ENCODE measurements around the gene ZNF76.

ZNF76 gene

DNA sequence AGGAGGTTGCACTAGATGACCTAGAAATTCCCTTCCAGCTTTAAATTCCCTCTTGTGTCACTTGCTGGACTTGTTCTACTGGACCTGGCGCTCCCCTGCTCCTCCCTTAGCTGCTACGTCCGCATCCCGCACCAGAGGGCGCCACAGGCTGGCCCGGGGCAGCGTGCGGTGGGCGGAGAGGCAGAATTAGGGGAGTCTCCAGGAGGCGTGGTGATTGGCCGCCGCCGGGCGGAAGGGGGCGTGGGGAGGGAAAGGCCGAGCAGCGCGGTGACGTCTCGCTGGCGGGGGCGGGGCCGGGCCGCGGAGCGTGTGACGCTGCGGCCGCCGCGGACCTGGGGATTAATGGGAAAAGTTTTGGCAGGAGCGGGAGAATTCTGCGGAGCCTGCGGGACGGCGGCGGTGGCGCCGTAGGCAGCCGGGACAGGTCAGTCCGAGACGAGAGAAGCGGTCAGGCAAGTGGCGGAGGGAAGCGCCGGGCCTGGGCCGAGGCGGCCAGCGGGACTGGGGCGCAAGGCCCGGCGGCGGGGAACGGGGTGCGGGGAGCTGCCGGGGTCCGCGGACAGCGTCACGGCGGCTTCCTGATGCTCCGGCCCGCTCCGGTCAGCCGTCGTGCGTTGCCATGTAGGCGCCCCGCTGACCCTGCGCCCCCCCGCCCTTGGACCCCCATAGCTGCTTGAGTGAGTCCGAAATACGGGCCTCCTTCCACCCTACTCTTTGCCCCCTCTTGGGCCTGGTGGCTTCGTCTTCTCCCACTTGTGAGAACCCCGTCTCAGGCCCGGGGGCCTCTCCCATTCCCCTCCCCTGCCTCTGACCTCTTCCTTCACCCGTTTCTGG is 82.9 kb downstream of the ZNF76 start, which contains the start of gene PPARD:
Gene PPARD, plus strand, starts transcription at position 301 of the 834 bp plus-strand sequence. CDS start 68,530 bp downstream, outside the sequence.
- Histone ChIP-seq H3K4me3 (ENCODE audit: low read depth in 1 of 2, low read length in 2 of 2) (peak within 1 kb of the TSS; percentile 85 to 93), H3K9me3 (ENCODE audit: control insufficient read depth in 1 of 2, low read length in 2 of 2) (no peaks in the 10 kb centered on the region), H3K27me3 (ENCODE audit: control insufficient read depth in 1 of 2, insufficient read depth in 2 of 2, low read length in 2 of 2) (no peaks in the 10 kb centered on the region), H3K27ac (ENCODE audit: low read depth, low read length) (peak within 1 kb of the TSS; percentile 76), H3K9ac (ENCODE audit: low read depth in 1 of 2, low read length in 2 of 2) (peak within 1 kb of the TSS; percentile 71 to 95), H3K36me3 (ENCODE audit: control insufficient read depth in 1 of 2, insufficient read depth in 2 of 2, low read length in 2 of 2) (peaks cover 0 to 18% of the 10 kb centered on the region in 2 donors), H3K4me1 (ENCODE audit: control insufficient read depth in 1 of 2, insufficient read depth in 2 of 2, low read length in 2 of 2) (peaks cover 13 to 14% of the 10 kb centered on the region in 2 donors)

DNA sequence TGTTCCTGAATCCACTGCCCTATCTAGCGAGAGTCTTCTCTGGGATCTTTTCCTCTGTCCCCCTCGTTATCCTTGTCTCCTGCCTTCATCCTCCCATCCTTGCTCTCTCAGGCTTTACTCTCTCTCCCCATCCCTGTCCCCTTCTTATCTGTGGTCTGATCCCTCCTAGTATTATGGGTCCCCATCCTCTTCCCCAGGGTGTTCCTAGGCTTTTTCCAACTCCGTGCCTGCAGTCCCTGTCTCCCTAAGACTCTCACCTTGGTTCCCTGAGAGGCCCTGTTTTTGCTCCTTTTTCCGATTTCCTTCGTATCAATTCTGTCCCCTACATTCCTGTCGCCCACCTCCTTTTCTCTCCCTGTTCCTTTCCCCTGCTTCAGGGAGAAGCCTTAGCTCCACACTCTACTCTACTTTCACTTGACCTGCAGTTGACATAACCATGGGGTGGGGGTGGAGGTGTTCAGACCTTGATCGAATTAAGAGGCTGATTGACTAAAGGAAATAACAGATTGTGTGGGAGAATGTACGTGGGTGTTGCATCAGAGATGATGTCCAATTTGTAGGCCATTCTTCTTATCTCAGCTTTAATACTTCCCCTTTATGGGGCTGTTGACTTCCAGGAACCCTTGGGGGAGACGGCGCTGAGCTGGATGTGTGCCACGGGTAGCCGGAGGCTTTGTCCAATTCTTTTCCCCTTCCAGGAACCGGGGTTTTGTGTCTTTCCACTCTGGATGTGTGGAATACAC is 83.7 kb downstream of the ZNF76 start:
- Histone ChIP-seq H3K9me3 (ENCODE audit: control insufficient read depth in 1 of 2, low read length in 2 of 2) (no peaks in the 10 kb centered on the region), H3K27ac (ENCODE audit: low read depth, low read length) (peak overlapping the region; percentile 76), H3K4me1 (ENCODE audit: control insufficient read depth in 1 of 2, insufficient read depth in 2 of 2, low read length in 2 of 2) (peaks cover 13 to 14% of the 10 kb centered on the region in 2 donors), H3K27me3 (ENCODE audit: control insufficient read depth in 1 of 2, insufficient read depth in 2 of 2, low read length in 2 of 2) (no peaks in the 10 kb centered on the region), H3K9ac (ENCODE audit: low read depth in 1 of 2, low read length in 2 of 2) (peak overlapping the region; percentile 71 to 95), H3K4me3 (ENCODE audit: low read depth in 1 of 2, low read length in 2 of 2) (peak overlapping the region; percentile 85 to 93), H3K36me3 (ENCODE audit: control insufficient read depth in 1 of 2, insufficient read depth in 2 of 2, low read length in 2 of 2) (peaks cover 2 to 18% of the 10 kb centered on the region in 2 donors)

DNA sequence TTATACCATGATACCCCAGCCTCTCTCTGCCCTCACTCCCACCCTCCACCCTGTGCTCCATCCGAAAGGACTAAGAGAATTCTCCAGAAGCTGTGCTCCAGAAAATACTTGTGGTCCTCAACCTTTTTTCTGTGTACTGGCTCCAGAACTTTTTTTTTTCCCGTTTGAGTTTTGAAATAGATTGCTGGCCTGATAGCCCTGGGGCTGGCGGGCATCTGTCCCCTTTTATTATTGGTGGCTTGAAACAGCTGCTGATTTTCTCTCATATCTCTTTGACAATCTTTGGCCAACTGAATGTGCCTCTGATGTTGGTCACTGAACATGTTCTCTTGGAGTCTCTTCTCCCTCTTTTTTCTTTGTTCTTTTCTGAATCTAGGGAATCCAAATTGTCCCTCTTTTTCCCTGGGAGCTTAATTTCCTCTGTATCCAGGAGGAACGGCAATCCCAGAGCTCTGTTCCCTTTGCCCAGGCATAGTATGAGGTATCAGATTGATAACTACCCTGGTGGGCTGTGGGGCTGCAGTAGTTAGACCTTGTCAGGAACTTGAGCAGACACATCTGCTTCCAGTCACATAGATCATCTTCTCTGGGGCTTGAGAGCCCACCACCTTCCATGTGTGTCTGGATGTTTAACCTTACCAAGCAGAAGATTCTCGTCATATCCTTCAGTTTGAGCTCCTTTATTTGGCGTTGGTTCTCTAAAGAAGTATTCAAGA is 84.5 kb downstream of the ZNF76 start:
- Histone ChIP-seq H3K9me3 (ENCODE audit: control insufficient read depth in 1 of 2, low read length in 2 of 2) (no peaks in the 10 kb centered on the region), H3K36me3 (ENCODE audit: control insufficient read depth in 1 of 2, insufficient read depth in 2 of 2, low read length in 2 of 2) (peaks cover 7 to 18% of the 10 kb centered on the region in 2 donors), H3K4me3 (ENCODE audit: low read depth in 1 of 2, low read length in 2 of 2) (peak overlapping the region; percentile 85 to 93), H3K27me3 (ENCODE audit: control insufficient read depth in 1 of 2, insufficient read depth in 2 of 2, low read length in 2 of 2) (no peaks in the 10 kb centered on the region), H3K4me1 (ENCODE audit: control insufficient read depth in 1 of 2, insufficient read depth in 2 of 2, low read length in 2 of 2) (peaks cover 13 to 14% of the 10 kb centered on the region in 2 donors), H3K9ac (ENCODE audit: low read depth in 1 of 2, low read length in 2 of 2) (peak overlapping the region; percentile 71 to 95), H3K27ac (ENCODE audit: low read depth, low read length) (no peak overlapping the region)
